GM19324 (cell line): ENCODE data around the gene HSDL1.

Source experiments
- ATAC-seq: cut with Tn5 transposase; IDR thresholded peaks from one replicate; pipeline ENCODE4 v1.9.1; 2021; ENCODE audit warnings: mild to moderate bottlenecking, moderate library complexity; ENCODE audit not compliant: unreplicated experiment, low FRiP score

HSDL1 gene

GRCh38 chr16:84110527-84110926 lies 34.5 kb downstream of the HSDL1 start:
- no peak for ATAC-seq

GRCh38 chr16:84109598-84110335 lies 35.2 kb downstream of the HSDL1 start:
- no peak for ATAC-seq

GRCh38 chr16:84107921-84108320 lies 37.1 kb downstream of the HSDL1 start:
- no peak for ATAC-seq

GRCh38 chr16:84105948-84106740 lies 38.8 kb downstream of the HSDL1 start:
- no peak for ATAC-seq

GRCh38 chr16:84105301-84105815 lies 39.6 kb downstream of the HSDL1 start:
- ATAC-seq: no peak

- ATAC-seq: no peak
These were observed 40.7 kb downstream of the HSDL1 start for GRCh38 chr16:84104231-84104630.

- no peak for ATAC-seq
These were observed 41.3 kb downstream of the HSDL1 start for GRCh38 chr16:84103678-84104077.

GRCh38 chr16:84098939-84099338 lies 46.0 kb downstream of the HSDL1 start:
- ATAC-seq: no peak

GRCh38 chr16:84096447-84097005 lies 48.5 kb downstream of the HSDL1 start:
- ATAC-seq: no peak

GRCh38 chr16:84095466-84095865 lies 49.5 kb downstream of the HSDL1 start:
- ATAC-seq: no peak

- ATAC-seq: no peak
These were observed 51.1 kb downstream of the HSDL1 start for GRCh38 chr16:84093879-84094270.

- no peak for ATAC-seq
These were observed 51.7 kb downstream of the HSDL1 start for GRCh38 chr16:84093120-84093878.

GRCh38 chr16:84091460-84091859 lies 53.5 kb downstream of the HSDL1 start:
- no peak for ATAC-seq

GRCh38 chr16:84090211-84090610 lies 54.8 kb downstream of the HSDL1 start:
- no peak for ATAC-seq

- ATAC-seq: no peak
These were observed 56.1 kb downstream of the HSDL1 start for GRCh38 chr16:84088695-84089395.

GRCh38 chr16:84087466-84088151 lies 57.4 kb downstream of the HSDL1 start:
- ATAC-seq: no peak

- ATAC-seq: no peak
These were observed 58.0 kb downstream of the HSDL1 start for GRCh38 chr16:84087001-84087400.

GRCh38 chr16:84086341-84086740 lies 58.6 kb downstream of the HSDL1 start:
- no peak for ATAC-seq

- ATAC-seq: no peak
These were observed 59.2 kb downstream of the HSDL1 start for GRCh38 chr16:84085773-84086172.
